H1 (cell line): ENCODE measurements around the gene DCP1B. TPM values are rescaled to one million over a fixed set of nuclear protein-coding genes. Genes with fewer than 3 reads are reported as not detected.
A peak's percentile ranks its signal among the peaks of the same experiment; 100 is the strongest.

Source experiments
- EGR1 ChIP-seq: IDR thresholded peaks from 2 replicates; pipeline ENCODE4 v1.6.1; 2011; ENCODE audit warnings: low read depth, low read length, borderline replicate concordance
- SIRT6 ChIP-seq: IDR thresholded peaks from one replicate; pipeline ENCODE4 v1.7.1; 2012; ENCODE audit warnings: low read length, inconsistent platforms
- TEAD4 ChIP-seq: IDR thresholded peaks from 2 replicates; pipeline ENCODE4 v1.6.1; 2012; ENCODE audit warnings: low read depth, low read length, inconsistent platforms, mixed read lengths
- YY1 ChIP-seq: IDR thresholded peaks from 2 replicates; pipeline ENCODE4 v1.6.1; 2011; ENCODE audit warnings: low read depth, mild to moderate bottlenecking, low read length
- polyA plus RNA-seq, 7 experiments: library from polyadenylated mRNA; depleted of rRNA in 3 of 7; stranded (reverse) in 5 of 7; unstranded in 2 of 7; fragments of >200 nt in 5 of 7; fragments of 200-250 nt in 2 of 7; gene quantifications; 1 replicate in 5 of 7; 2 replicates in 1 of 7; 4 replicates in 1 of 7; pipeline versions ENCODE4 v1.2.1 to v1.2.3, GENCODE V29; 2011 to 2013; ENCODE audit warnings: missing spikeins in 2 of 7, mixed read lengths in 2 of 7
- total RNA-seq: library from RNA; stranded (reverse); fragmentation: NEBNext Ultra II Directional; extraction: Animal tissue kit (Norgen Biotek cat#: 25700); gene quantifications from 2 replicates; pipeline ENCODE4 v1.2.1, GENCODE V29; 2021

Gene DCP1B
- total and polyA plus RNA-seq, 2 of the 8 experiments (the other 6 are each of a cell fraction or from before 2014, with no cell fraction given): 14.8 to 29.0 TPM

GRCh38 chr12:2034633-2035430, 30.6 kb upstream of the DCP1B start (continued):
- TF ChIP-seq EGR1: no peak
- TF ChIP-seq SIRT6: no peak
- TF ChIP-seq YY1: peak; percentile 18; the same call in 1 of the 2 replicates
- TF ChIP-seq TEAD4: peak; percentile 25; the same call in 1 of the 2 replicates
- TF ChIP-seq, all 59 proteins: peak for 12
